Hepatocyte (in vitro differentiated cells): ENCODE data around the gene LRRC46. TPM values are rescaled to one million over a fixed set of nuclear protein-coding genes. Genes with fewer than 3 reads are reported as not detected.

Experiments
- DNase-seq: peaks from one replicate; pipeline ENCODE4 v3.0.0-alpha.2; 2016; ENCODE audit warnings: low spot score
- H2AFZ ChIP-seq: fragments of 200-600 bp; sonication (generic); 2 replicates; pipeline ENCODE4 v1.6.0; 2016; ENCODE audit warnings: antibody characterized with exemption, mild to moderate bottlenecking
- H3K27ac ChIP-seq: fragments of 200-600 bp; sonication (generic); 2 replicates; pipeline ENCODE4 v1.5.1; 2016; ENCODE audit warnings: mild to moderate bottlenecking
- H3K27me3 ChIP-seq: fragments of 200-600 bp; sonication (generic); 2 replicates; pipeline ENCODE4 v1.6.1; 2016
- H3K36me3 ChIP-seq: fragments of 200-600 bp; sonication (generic); replicated peaks from 2 replicates; pipeline ENCODE4 v1.5.1; 2016; ENCODE audit warnings: low read depth; ENCODE audit not compliant: insufficient read depth
- H3K4me1 ChIP-seq: fragments of 200-600 bp; sonication (generic); 2 replicates; pipeline ENCODE4 v1.5.1; 2016; ENCODE audit warnings: mild to moderate bottlenecking, moderate library complexity; ENCODE audit not compliant: insufficient read depth
- H3K4me2 ChIP-seq: fragments of 200-600 bp; sonication (generic); 2 replicates; pipeline ENCODE4 v1.6.0; 2016
- H3K4me3 ChIP-seq: fragments of 200-600 bp; sonication (generic); 2 replicates; pipeline ENCODE4 v1.5.1; 2016; ENCODE audit warnings: mild to moderate bottlenecking
- H3K79me2 ChIP-seq: fragments of 200-600 bp; sonication (generic); 2 replicates; pipeline ENCODE4 v1.6.0; 2017; ENCODE audit warnings: mild to moderate bottlenecking
- H3K9me2 ChIP-seq: fragments of 200-600 bp; sonication (generic); replicated peaks from 2 replicates; pipeline ENCODE4 v1.6.0; 2017; ENCODE audit warnings: mild to moderate bottlenecking; ENCODE audit not compliant: insufficient read depth
- H3K9me3 ChIP-seq: fragments of 200-600 bp; sonication (generic); 2 replicates; pipeline ENCODE4 v1.5.1; 2016; ENCODE audit warnings: low read depth, mild to moderate bottlenecking
- H4K20me1 ChIP-seq: fragments of 200-600 bp; sonication (generic); 2 replicates; pipeline ENCODE4 v1.6.0; 2016; ENCODE audit warnings: mild to moderate bottlenecking; ENCODE audit not compliant: insufficient read depth, poor library complexity, severe bottlenecking
- EZH2 ChIP-seq: fragments of 200-600 bp; sonication (generic); IDR thresholded peaks from 2 replicates; pipeline ENCODE4 v1.6.1; 2016; ENCODE audit warnings: antibody characterized with exemption, mild to moderate bottlenecking, borderline replicate concordance
- EZH2phosphoT487 ChIP-seq: fragments of 200-600 bp; sonication (generic); IDR thresholded peaks from one replicate; pipeline ENCODE4 v1.6.1; 2018; ENCODE audit warnings: antibody characterized with exemption, mild to moderate bottlenecking, low read depth, moderate library complexity; ENCODE audit not compliant: unreplicated experiment, severe bottlenecking
- WGBS: methylation state at CpG from one replicate; pipeline ENCODE4 v1.1.6; 2016; ENCODE audit warnings: low lambda C conversion rate; ENCODE audit errors: missing lambda C conversion rate; 5-methylcytosine and 5-hydroxymethylcytosine counted together
- polyA plus RNA-seq: library from polyadenylated mRNA; unstranded; fragments of >200 nt; fragmentation: Nextera tagmentation; extraction: Ambion mirVana; gene quantifications from 2 replicates; pipeline ENCODE4 v1.2.1, GENCODE V29; 2016
- total RNA-seq: library from RNA; depleted of rRNA; stranded (reverse); fragments of >200 nt; gene quantifications from 2 replicates; pipeline ENCODE4 v1.2.3, GENCODE V29; 2014
- TF ChIP-seq, protein P1 (sequence below): fragments of 200-600 bp; sonication (generic); IDR thresholded peaks from 2 replicates; pipeline ENCODE4 v1.5.1; 2016; ENCODE audit warnings: antibody characterized with exemption, mild to moderate bottlenecking; ENCODE audit not compliant: poor library complexity

Gene LRRC46
- total and polyA plus RNA-seq, 2 experiments from 2014 or later, result 0.83 TPM; not detected in 1

DNA sequence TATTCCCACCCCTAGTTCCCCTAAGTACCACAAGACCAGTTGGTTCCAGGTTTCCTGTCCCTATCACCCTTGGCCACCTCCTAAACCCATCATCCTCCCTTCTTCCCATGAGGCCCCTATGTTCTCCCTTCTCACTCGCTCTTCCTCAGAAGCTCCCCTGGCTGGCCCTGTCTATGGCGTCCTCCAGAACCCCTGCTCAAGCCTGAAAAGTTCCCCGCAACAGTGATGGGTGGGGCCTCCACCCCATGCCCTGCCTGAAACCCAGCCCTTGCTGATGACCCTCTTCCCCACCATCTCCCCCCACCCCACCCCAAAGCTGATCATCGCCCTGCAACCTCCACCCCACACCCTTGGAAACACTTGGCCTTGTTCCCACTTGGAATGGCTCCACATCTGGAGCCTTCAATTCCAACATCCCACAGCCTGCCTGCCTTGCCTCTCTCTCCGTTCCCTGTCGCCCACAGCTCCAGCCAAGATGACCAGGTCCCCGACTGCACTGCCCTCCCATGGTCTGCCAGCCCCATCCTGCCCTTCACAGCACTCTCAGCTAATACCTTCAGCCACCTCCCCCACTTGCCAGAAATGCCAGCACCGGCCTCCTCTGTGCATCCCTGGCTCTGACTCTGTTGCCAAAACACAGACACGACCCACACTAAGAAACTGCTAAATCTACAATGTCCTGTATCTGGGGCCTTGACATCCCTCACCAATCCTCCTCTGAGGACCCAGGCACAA, 20.4 kb upstream of the LRRC46 start:
- no peaks in the 10 kb centered on the region for H4K20me1 ChIP-seq
- H3K9me3 ChIP-seq, result no peaks in the 10 kb centered on the region
- H3K27ac ChIP-seq, result peak overlapping the region; percentile 81
- peaks cover 22% of the 10 kb centered on the region for H3K4me1 ChIP-seq
- H3K4me3 ChIP-seq, result no peak overlapping the region
- H3K4me2 ChIP-seq, result no peak overlapping the region
- 90% methylated on average over 9 of the region's 9 CpGs for WGBS
- DNase-seq, result no peak
- no peak overlapping the region for H2AFZ ChIP-seq
- no peaks in the 10 kb centered on the region for H3K9me2 ChIP-seq
- no peaks in the 10 kb centered on the region for H3K27me3 ChIP-seq
- TF ChIP-seq EZH2, result no peak
- no peak for TF ChIP-seq EZH2phosphoT487
- TF ChIP-seq, protein P1, sequence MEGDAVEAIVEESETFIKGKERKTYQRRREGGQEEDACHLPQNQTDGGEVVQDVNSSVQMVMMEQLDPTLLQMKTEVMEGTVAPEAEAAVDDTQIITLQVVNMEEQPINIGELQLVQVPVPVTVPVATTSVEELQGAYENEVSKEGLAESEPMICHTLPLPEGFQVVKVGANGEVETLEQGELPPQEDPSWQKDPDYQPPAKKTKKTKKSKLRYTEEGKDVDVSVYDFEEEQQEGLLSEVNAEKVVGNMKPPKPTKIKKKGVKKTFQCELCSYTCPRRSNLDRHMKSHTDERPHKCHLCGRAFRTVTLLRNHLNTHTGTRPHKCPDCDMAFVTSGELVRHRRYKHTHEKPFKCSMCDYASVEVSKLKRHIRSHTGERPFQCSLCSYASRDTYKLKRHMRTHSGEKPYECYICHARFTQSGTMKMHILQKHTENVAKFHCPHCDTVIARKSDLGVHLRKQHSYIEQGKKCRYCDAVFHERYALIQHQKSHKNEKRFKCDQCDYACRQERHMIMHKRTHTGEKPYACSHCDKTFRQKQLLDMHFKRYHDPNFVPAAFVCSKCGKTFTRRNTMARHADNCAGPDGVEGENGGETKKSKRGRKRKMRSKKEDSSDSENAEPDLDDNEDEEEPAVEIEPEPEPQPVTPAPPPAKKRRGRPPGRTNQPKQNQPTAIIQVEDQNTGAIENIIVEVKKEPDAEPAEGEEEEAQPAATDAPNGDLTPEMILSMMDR, result no peak
- no peaks in the 10 kb centered on the region for H3K36me3 ChIP-seq
- H3K79me2 ChIP-seq, result no peaks in the 10 kb centered on the region

DNA sequence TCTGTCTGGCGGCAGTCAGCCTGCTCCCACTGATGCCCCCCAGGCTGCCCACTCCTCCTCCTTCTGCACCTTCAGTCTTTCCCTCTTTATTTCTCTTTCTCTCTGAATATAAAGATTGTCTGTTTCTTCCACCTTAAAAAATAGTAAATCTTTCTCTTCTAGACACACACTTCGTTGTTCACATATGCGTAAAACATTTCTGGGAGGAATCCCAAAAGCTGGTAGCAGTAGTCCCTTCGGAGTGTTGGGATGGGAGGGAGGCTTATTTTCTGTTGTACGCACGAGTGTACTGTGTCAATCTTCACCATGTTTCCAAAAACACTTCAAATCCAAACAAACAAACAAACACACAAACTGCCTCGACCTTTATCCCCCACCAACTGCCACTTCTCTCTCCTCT, 19.8 kb upstream of the LRRC46 start:
- Histone ChIP-seq H3K4me1 (peaks cover 22% of the 10 kb centered on the region), H3K36me3 (no peaks in the 10 kb centered on the region), H3K4me2 (no peak overlapping the region), H2AFZ (no peak overlapping the region), H4K20me1 (no peaks in the 10 kb centered on the region), H3K9me2 (no peaks in the 10 kb centered on the region), H3K4me3 (no peak overlapping the region), H3K9me3 (no peaks in the 10 kb centered on the region), H3K79me2 (no peaks in the 10 kb centered on the region), H3K27ac (peak overlapping the region; percentile 81), H3K27me3 (no peaks in the 10 kb centered on the region)
- TF ChIP-seq, protein P1, result no peak
- TF ChIP-seq EZH2, result no peak
- TF ChIP-seq EZH2phosphoT487, result no peak
- DNase-seq, result no peak
- 64% methylated on average over 7 of the region's 7 CpGs for WGBS

DNA sequence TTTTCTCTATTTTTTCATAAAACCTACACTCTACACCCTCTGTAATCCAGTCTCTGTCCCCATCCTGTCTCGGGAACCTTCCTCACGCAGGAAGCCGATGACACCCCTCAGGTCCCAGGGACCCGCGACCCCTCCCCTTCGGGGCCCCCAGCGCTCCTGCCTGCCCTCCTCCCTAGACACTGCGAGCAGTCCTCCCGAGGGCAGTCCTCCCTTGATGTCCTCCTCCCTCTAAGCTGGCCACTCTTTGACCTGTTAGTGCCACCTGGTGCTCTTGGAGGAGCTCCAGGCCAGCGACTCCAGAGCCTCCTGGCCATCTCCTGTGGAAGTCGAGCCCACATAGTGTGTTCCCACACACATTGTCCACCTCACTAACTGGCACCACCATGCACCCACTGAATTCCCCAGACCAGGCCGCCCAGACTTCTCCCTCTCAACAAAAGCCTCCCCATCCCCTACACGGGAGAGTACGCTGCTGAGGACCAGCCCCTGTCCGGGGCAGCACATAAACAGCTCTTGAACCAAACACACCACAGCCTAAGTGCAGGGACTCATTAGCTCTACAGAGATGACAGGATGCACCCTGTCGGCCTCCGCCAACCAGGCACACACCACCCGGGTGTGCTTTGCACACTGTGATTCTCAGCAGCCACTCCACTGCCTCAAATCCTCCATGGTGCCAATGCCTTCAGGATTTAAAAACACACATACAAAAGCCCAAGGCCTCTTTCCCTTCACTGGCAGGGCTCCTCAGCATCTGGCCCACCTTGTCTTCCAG, 19.1 kb upstream of the LRRC46 start:
- Histone ChIP-seq H4K20me1 (no peaks in the 10 kb centered on the region), H3K4me3 (no peak overlapping the region), H3K9me2 (no peaks in the 10 kb centered on the region), H3K36me3 (no peaks in the 10 kb centered on the region), H3K4me2 (no peak overlapping the region), H3K4me1 (peaks cover 22% of the 10 kb centered on the region), H3K27me3 (no peaks in the 10 kb centered on the region), H3K9me3 (no peaks in the 10 kb centered on the region), H2AFZ (no peak overlapping the region), H3K27ac (no peak overlapping the region), H3K79me2 (no peaks in the 10 kb centered on the region)
- TF ChIP-seq, protein P1, result no peak
- TF ChIP-seq EZH2phosphoT487 (no peak), EZH2 (no peak)
- WGBS, result 88% methylated on average over 18 of the region's 18 CpGs
- DNase-seq, result no peak
